Measurements from ENCODE around the gene RNU1-2. TPM values are rescaled to one million over a fixed set of nuclear protein-coding genes. Genes with fewer than 3 reads are reported as not detected.

Gene RNU1-2
- polyA plus RNA-seq, 4 donors: 2.1 TPM; not detected in 3

Other genes starting within 250 kb of the RNU1-2 start
- gene RNU1-3, start 229.0 kb upstream of the RNU1-2 start, polyA plus RNA-seq (ENCODE audit: insufficient read length in 4 of 4): 1 to 10 TPM in 1 of 4 donors, not detected in 3; 2.1 TPM
- gene RNU1-4, start 155.5 kb upstream of the RNU1-2 start, polyA plus RNA-seq (ENCODE audit: insufficient read length in 4 of 4): 1 to 10 TPM in 1 of 4 donors, not detected in 3; 2.1 TPM
- gene CROCC, start 26.0 kb downstream of the RNU1-2 start, polyA plus RNA-seq (ENCODE audit: insufficient read length in 4 of 4): 10 to 100 TPM; 22.2 to 74.1 (median 51.3) TPM
- gene MFAP2, start 84.6 kb downstream of the RNU1-2 start, polyA plus RNA-seq (ENCODE audit: insufficient read length in 4 of 4): 100 to 1,000 TPM; 186 to 305 (median 215) TPM
- 10 to 100 TPM; 21.7 to 45.3 (median 37.0) TPM for gene ATP13A2, start 115.9 kb downstream of the RNU1-2 start, polyA plus RNA-seq (ENCODE audit: insufficient read length in 4 of 4)
- 100 to 1,000 TPM; 123 to 182 (median 144) TPM for gene SDHB, start 158.1 kb downstream of the RNU1-2 start, polyA plus RNA-seq (ENCODE audit: insufficient read length in 4 of 4)
- 1 to 10 TPM; 2.3 to 2.8 (median 2.4) TPM for gene PADI2, start 223.5 kb downstream of the RNU1-2 start, polyA plus RNA-seq (ENCODE audit: insufficient read length in 4 of 4)